ENCODE measurements around the gene RAB36. TPM values are rescaled to one million over a fixed set of nuclear protein-coding genes. Genes with fewer than 3 reads are reported as not detected.
A peak's percentile ranks its signal among the peaks of the same experiment; 100 is the strongest.

RAB36 gene
- total and polyA plus RNA-seq, 4 donors, result 4.4 to 27.5 (median 9.6) TPM

- peaks cover 0 to 19% (median 7%) of the 10 kb centered on the region in 5 donors for H3K4me1 ChIP-seq (ENCODE audit: control insufficient read depth in 5 of 5, insufficient read depth in 5 of 5, low read length in 5 of 5)
- no peaks in the 10 kb centered on the region for H3K27me3 ChIP-seq (ENCODE audit: control insufficient read depth in 3 of 3, insufficient read depth in 3 of 3, low read length in 2 of 3)
- H3K36me3 ChIP-seq (ENCODE audit: control insufficient read depth in 4 of 4, insufficient read depth in 4 of 4, low read length in 4 of 4), result no peaks in the 10 kb centered on the region
- no peak overlapping the region for H3K27ac ChIP-seq (ENCODE audit: low read depth in 1 of 2, low read length in 1 of 2)
- no peak for DNase-seq
- 50 to 71% methylated on average over 6 of the region's 6 CpGs for WGBS, 2 donors
- H3K4me3 ChIP-seq, result no peak overlapping the region
- H3K9me3 ChIP-seq (ENCODE audit: control insufficient read depth in 4 of 4, insufficient read depth in 3 of 4, low read length in 3 of 4), result no peaks in the 10 kb centered on the region
- TF ChIP-seq CTCF (IDR thresholded peaks at IDR 0.05; ENCODE audit: control extremely low read depth, extremely low read depth), result no peak
- no peak overlapping the region for H3K9ac ChIP-seq (ENCODE audit: insufficient read depth in 1 of 2, low read length in 2 of 2)
- no peak for ATAC-seq (ENCODE audit: insufficient read depth, low FRiP score)
Observed at GRCh38 chr22:23150762-23151161, 5.5 kb downstream of the RAB36 start.

GRCh38 chr22:23151827-23152226 is 6.5 kb downstream of the RAB36 start:
- H3K36me3 ChIP-seq (ENCODE audit: control insufficient read depth in 4 of 4, insufficient read depth in 4 of 4, low read length in 4 of 4), result no peaks in the 10 kb centered on the region
- no peak overlapping the region for H3K27ac ChIP-seq (ENCODE audit: low read depth in 1 of 2, low read length in 1 of 2)
- H3K9ac ChIP-seq (ENCODE audit: insufficient read depth in 1 of 2, low read length in 2 of 2), result no peak overlapping the region
- no peak overlapping the region for H3K4me3 ChIP-seq
- WGBS, 2 donors, result 90 to 93% methylated on average over 16 of the region's 16 CpGs
- no peaks in the 10 kb centered on the region for H3K9me3 ChIP-seq (ENCODE audit: control insufficient read depth in 4 of 4, insufficient read depth in 3 of 4, low read length in 3 of 4)
- H3K4me1 ChIP-seq (ENCODE audit: control insufficient read depth in 5 of 5, insufficient read depth in 5 of 5, low read length in 5 of 5), result peaks cover 0 to 15% (median 7%) of the 10 kb centered on the region in 5 donors
- ATAC-seq (ENCODE audit: insufficient read depth, low FRiP score), result no peak
- DNase-seq, result no peak
- no peaks in the 10 kb centered on the region for H3K27me3 ChIP-seq (ENCODE audit: control insufficient read depth in 3 of 3, insufficient read depth in 3 of 3, low read length in 2 of 3)
- TF ChIP-seq CTCF (IDR thresholded peaks at IDR 0.05; ENCODE audit: control extremely low read depth, extremely low read depth), result no peak

- H3K4me3 ChIP-seq, result no peak overlapping the region
- H3K27me3 ChIP-seq (ENCODE audit: control insufficient read depth in 3 of 3, insufficient read depth in 3 of 3, low read length in 2 of 3), result no peaks in the 10 kb centered on the region
- no peaks in the 10 kb centered on the region for H3K36me3 ChIP-seq (ENCODE audit: control insufficient read depth in 4 of 4, insufficient read depth in 4 of 4, low read length in 4 of 4)
- ATAC-seq (ENCODE audit: insufficient read depth, low FRiP score) (no peak), DNase-seq (no peak)
- no peak for TF ChIP-seq CTCF (IDR thresholded peaks at IDR 0.05; ENCODE audit: control extremely low read depth, extremely low read depth)
- no peak overlapping the region for H3K9ac ChIP-seq (ENCODE audit: insufficient read depth in 1 of 2, low read length in 2 of 2)
- no peaks in the 10 kb centered on the region for H3K9me3 ChIP-seq (ENCODE audit: control insufficient read depth in 4 of 4, insufficient read depth in 3 of 4, low read length in 3 of 4)
- peak overlapping the region in 1 of 2 donors; percentile 46 for H3K27ac ChIP-seq (ENCODE audit: low read depth in 1 of 2, low read length in 1 of 2)
- 66 to 75% methylated on average over 19 of the region's 19 CpGs for WGBS, 2 donors
- peaks cover 0 to 15% (median 7%) of the 10 kb centered on the region in 5 donors for H3K4me1 ChIP-seq (ENCODE audit: control insufficient read depth in 5 of 5, insufficient read depth in 5 of 5, low read length in 5 of 5)
Observed at GRCh38 chr22:23152238-23153114, 7.2 kb downstream of the RAB36 start.

All from lung (tissue), 12 donors.